ENCODE data around the gene SDHAF4. TPM values are rescaled to one million over a fixed set of nuclear protein-coding genes. Genes with fewer than 3 reads are reported as not detected.
"Not testable (repeated sequence)": the region's sequence is repeated elsewhere in the genome, so short reads cannot be mapped to it uniquely, and the experiment has no call there.

The SDHAF4 gene
- 7.1 and 9.8 TPM in 2 replicates for total RNA-seq (2014; rRNA removed; shearing (Covaris generic); ENCODE audit: low replicate concordance)

- DNase-seq (ENCODE audit: low read depth), result peak; percentile 83
- in situ Hi-C loops (cut with HindIII; ENCODE audit: low pct_unique_long_range_greater_than_20kb, low sequenced_read_pairs), result no loop called here
Measured at GRCh38 chr6:70566751-70567382, at the start of gene SDHAF4. SDHAF4 (plus strand) TSS chr6:70566930; CDS start chr6:70566941, 11 bp downstream.

- in situ Hi-C loops (cut with HindIII; ENCODE audit: low pct_unique_long_range_greater_than_20kb, low sequenced_read_pairs), result no loop called here
- no peak for DNase-seq (ENCODE audit: low read depth)
Measured at GRCh38 chr6:70518723-70519122, 48.0 kb upstream of the SDHAF4 start.

- in situ Hi-C loops (cut with HindIII; ENCODE audit: low pct_unique_long_range_greater_than_20kb, low sequenced_read_pairs), result no loop called here
- no peak for DNase-seq (ENCODE audit: low read depth)
Measured at GRCh38 chr6:70520575-70520974, 46.2 kb upstream of the SDHAF4 start.

GRCh38 chr6:70524721-70525286 lies 41.9 kb upstream of the SDHAF4 start:
- DNase-seq (ENCODE audit: low read depth), result no peak
- in situ Hi-C loops (cut with HindIII; ENCODE audit: low pct_unique_long_range_greater_than_20kb, low sequenced_read_pairs), result no loop called here

GRCh38 chr6:70527071-70527737 lies 39.5 kb upstream of the SDHAF4 start:
- no peak for DNase-seq (ENCODE audit: low read depth)
- in situ Hi-C loops (cut with HindIII; ENCODE audit: low pct_unique_long_range_greater_than_20kb, low sequenced_read_pairs), result no loop called here

- in situ Hi-C loops (cut with HindIII; ENCODE audit: low pct_unique_long_range_greater_than_20kb, low sequenced_read_pairs), result no loop called here
- no peak for DNase-seq (ENCODE audit: low read depth)
Measured at GRCh38 chr6:70530023-70530422, 36.7 kb upstream of the SDHAF4 start.

GRCh38 chr6:70531133-70531532 lies 35.6 kb upstream of the SDHAF4 start:
- no peak for DNase-seq (ENCODE audit: low read depth)
- in situ Hi-C loops (cut with HindIII; ENCODE audit: low pct_unique_long_range_greater_than_20kb, low sequenced_read_pairs), result no loop called here

- in situ Hi-C loops (cut with HindIII; ENCODE audit: low pct_unique_long_range_greater_than_20kb, low sequenced_read_pairs), result no loop called here
- DNase-seq (ENCODE audit: low read depth), result no peak
Measured at GRCh38 chr6:70537266-70537665, 29.5 kb upstream of the SDHAF4 start.

- in situ Hi-C loops (cut with HindIII; ENCODE audit: low pct_unique_long_range_greater_than_20kb, low sequenced_read_pairs), result no loop called here
- no peak for DNase-seq (ENCODE audit: low read depth)
Measured at GRCh38 chr6:70538376-70538775, 28.4 kb upstream of the SDHAF4 start.

- in situ Hi-C loops (cut with HindIII; ENCODE audit: low pct_unique_long_range_greater_than_20kb, low sequenced_read_pairs), result no loop called here
- DNase-seq (ENCODE audit: low read depth), result no peak
Measured at GRCh38 chr6:70547313-70547712, 19.4 kb upstream of the SDHAF4 start.

- DNase-seq (ENCODE audit: low read depth), result no peak
- in situ Hi-C loops (cut with HindIII; ENCODE audit: low pct_unique_long_range_greater_than_20kb, low sequenced_read_pairs), result no loop called here
Measured at GRCh38 chr6:70547905-70548304, 18.8 kb upstream of the SDHAF4 start.

- no peak for DNase-seq (ENCODE audit: low read depth)
- in situ Hi-C loops (cut with HindIII; ENCODE audit: low pct_unique_long_range_greater_than_20kb, low sequenced_read_pairs), result no loop called here
Measured at GRCh38 chr6:70549327-70549726, 17.4 kb upstream of the SDHAF4 start.

GRCh38 chr6:70551566-70551965 lies 15.2 kb upstream of the SDHAF4 start:
- in situ Hi-C loops (cut with HindIII; ENCODE audit: low pct_unique_long_range_greater_than_20kb, low sequenced_read_pairs), result no loop called here
- no peak for DNase-seq (ENCODE audit: low read depth)

- DNase-seq (ENCODE audit: low read depth); in situ Hi-C loops (cut with HindIII; ENCODE audit: low pct_unique_long_range_greater_than_20kb, low sequenced_read_pairs): not testable (repeated sequence)
Measured at GRCh38 chr6:70552286-70552940, 14.3 kb upstream of the SDHAF4 start.

- in situ Hi-C loops (cut with HindIII; ENCODE audit: low pct_unique_long_range_greater_than_20kb, low sequenced_read_pairs), result no loop called here
- no peak for DNase-seq (ENCODE audit: low read depth)
Measured at GRCh38 chr6:70552974-70553373, 13.8 kb upstream of the SDHAF4 start.

GRCh38 chr6:70557998-70558397 lies 8.7 kb upstream of the SDHAF4 start:
- in situ Hi-C loops (cut with HindIII; ENCODE audit: low pct_unique_long_range_greater_than_20kb, low sequenced_read_pairs), result no loop called here
- DNase-seq (ENCODE audit: low read depth), result no peak

- in situ Hi-C loops (cut with HindIII; ENCODE audit: low pct_unique_long_range_greater_than_20kb, low sequenced_read_pairs); DNase-seq (ENCODE audit: low read depth): not testable (repeated sequence)
Measured at GRCh38 chr6:70562401-70562800, 4.3 kb upstream of the SDHAF4 start.

- in situ Hi-C loops (cut with HindIII; ENCODE audit: low pct_unique_long_range_greater_than_20kb, low sequenced_read_pairs), result no loop called here
- DNase-seq (ENCODE audit: low read depth), result no peak
Measured at GRCh38 chr6:70563530-70563929, 3.2 kb upstream of the SDHAF4 start.

GRCh38 chr6:70574643-70575042 lies 7.9 kb downstream of the SDHAF4 start:
- in situ Hi-C loops (cut with HindIII; ENCODE audit: low pct_unique_long_range_greater_than_20kb, low sequenced_read_pairs), result no loop called here
- no peak for DNase-seq (ENCODE audit: low read depth)

All from Caki2 (cell line).